IPS-20b (cell line): ENCODE results near the gene RNF187.

Source experiments
- H3K27ac ChIP-seq: one replicate; pipeline ENCODE4 v1.5.1; 2013; ENCODE audit warnings: low read length
- H3K27me3 ChIP-seq: 2 replicates; pipeline ENCODE4 v1.6.1; 2013; ENCODE audit warnings: mild to moderate bottlenecking, low read length, inconsistent platforms; ENCODE audit not compliant: insufficient read depth
- H3K36me3 ChIP-seq: 2 replicates; pipeline ENCODE4 v1.6.1; 2013; ENCODE audit warnings: low read depth, mild to moderate bottlenecking, inconsistent platforms, low read length, moderate library complexity; ENCODE audit not compliant: insufficient read depth
- H3K4me1 ChIP-seq: 2 replicates; pipeline ENCODE4 v1.6.1; 2013; ENCODE audit warnings: mild to moderate bottlenecking, control low read depth, inconsistent platforms, low read length, moderate library complexity; ENCODE audit not compliant: insufficient read depth
- H3K4me3 ChIP-seq: 2 replicates; pipeline ENCODE4 v1.5.1; 2013; ENCODE audit warnings: mild to moderate bottlenecking, low read length, inconsistent platforms
- H3K9ac ChIP-seq: 2 replicates; pipeline ENCODE4 v1.6.1; 2013; ENCODE audit warnings: low read depth, mild to moderate bottlenecking, inconsistent platforms, low read length, moderate library complexity
- H3K9me3 ChIP-seq: 2 replicates; pipeline ENCODE4 v1.6.1; 2013; ENCODE audit warnings: mild to moderate bottlenecking, low read depth, low read length, inconsistent platforms; ENCODE audit not compliant: insufficient read depth

RNF187 gene

GRCh38 chr1:228544021-228544850 lies 57.1 kb downstream of the RNF187 start:
- Histone ChIP-seq H3K27ac (no peak overlapping the region), H3K9me3 (peaks cover 67% of the 10 kb centered on the region), H3K36me3 (no peaks in the 10 kb centered on the region), H3K27me3 (peaks cover 26% of the 10 kb centered on the region; the same call in 1 of the 2 replicates), H3K4me3 (no peak overlapping the region), H3K4me1 (no peaks in the 10 kb centered on the region), H3K9ac (no peak overlapping the region)

GRCh38 chr1:228544921-228545591 lies 57.9 kb downstream of the RNF187 start:
- H3K36me3 ChIP-seq: no peaks in the 10 kb centered on the region
- no peak overlapping the region for H3K4me3 ChIP-seq
- H3K9ac ChIP-seq: no peak overlapping the region
- H3K27me3 ChIP-seq: peaks cover 26% of the 10 kb centered on the region; the same call in 1 of the 2 replicates
- H3K27ac ChIP-seq: no peak overlapping the region
- no peaks in the 10 kb centered on the region for H3K4me1 ChIP-seq
- peaks cover 75% of the 10 kb centered on the region for H3K9me3 ChIP-seq
